Stimulated activated memory B cell treated with anti-CD40 and anti-IgM and Interleukin-4, amounts not matched to agents 10 μg/mL and 1 μg/mL and 100 μg/mL, for 72 hours (primary cell): Measurements from ENCODE around the gene IRF1.
A peak's percentile ranks its signal among the peaks of the same experiment; 100 is the strongest.

ENCODE experiments used
- ATAC-seq: fragments of 150-1000 bp; cut with Tn5 transposase; 2 replicates; pipeline ENCODE4 v1.10.0; 2021
- H3K27ac Mint-ChIP-seq: one replicate; pipeline ENCODE4 v1.8.0; 2022; ENCODE audit warnings: mild to moderate bottlenecking, mixed read lengths
- H3K27me3 Mint-ChIP-seq: one replicate; pipeline ENCODE4 v1.8.0; 2022; ENCODE audit warnings: mixed read lengths
- H3K36me3 Mint-ChIP-seq: one replicate; pipeline ENCODE4 v1.8.0; 2022; ENCODE audit warnings: mixed read lengths
- H3K4me1 Mint-ChIP-seq: one replicate; pipeline ENCODE4 v1.8.0; 2022; ENCODE audit warnings: mixed read lengths
- H3K4me3 Mint-ChIP-seq: one replicate; pipeline ENCODE4 v1.8.0; 2022; ENCODE audit warnings: mild to moderate bottlenecking, moderate library complexity, mixed read lengths
- H3K9me3 Mint-ChIP-seq: one replicate; pipeline ENCODE4 v1.8.0; 2022; ENCODE audit warnings: mixed read lengths

The IRF1 gene

GRCh38 chr5:132496191-132496630 lies 5.6 kb upstream of the IRF1 start:
- no peaks in the 10 kb centered on the region for H3K36me3 Mint-ChIP-seq
- peak overlapping the region; percentile 87 for H3K4me3 Mint-ChIP-seq
- no peaks in the 10 kb centered on the region for H3K9me3 Mint-ChIP-seq
- H3K27ac Mint-ChIP-seq: peak overlapping the region; percentile 81
- H3K4me1 Mint-ChIP-seq: peaks cover 73% of the 10 kb centered on the region
- no peaks in the 10 kb centered on the region for H3K27me3 Mint-ChIP-seq
- peak; percentile 84 for ATAC-seq

GRCh38 chr5:132495667-132496190 lies 5.2 kb upstream of the IRF1 start:
- Mint-ChIP-seq H3K36me3 (no peaks in the 10 kb centered on the region), H3K4me3 (peak overlapping the region; percentile 87), H3K4me1 (peaks cover 71% of the 10 kb centered on the region), H3K27ac (peak overlapping the region; percentile 81), H3K27me3 (no peaks in the 10 kb centered on the region), H3K9me3 (no peaks in the 10 kb centered on the region)
- ATAC-seq: peak; percentile 77

GRCh38 chr5:132493821-132494220 lies 3.2 kb upstream of the IRF1 start:
- Mint-ChIP-seq H3K9me3 (no peaks in the 10 kb centered on the region), H3K27me3 (no peaks in the 10 kb centered on the region), H3K4me1 (peaks cover 73% of the 10 kb centered on the region), H3K27ac (peak overlapping the region; percentile 81), H3K36me3 (peaks cover 11% of the 10 kb centered on the region), H3K4me3 (no peak overlapping the region)
- ATAC-seq: no peak

- Mint-ChIP-seq H3K27me3 (no peaks in the 10 kb centered on the region), H3K9me3 (no peaks in the 10 kb centered on the region), H3K4me1 (peaks cover 75% of the 10 kb centered on the region), H3K27ac (peak overlapping the region; percentile 81), H3K4me3 (no peak overlapping the region), H3K36me3 (peaks cover 14% of the 10 kb centered on the region)
- ATAC-seq: no peak
Observed at GRCh38 chr5:132493241-132493640, 2.7 kb upstream of the IRF1 start.

GRCh38 chr5:132492386-132493125 lies 2.0 kb upstream of the IRF1 start:
- Mint-ChIP-seq H3K4me3 (peak overlapping the region; percentile 95), H3K27me3 (no peaks in the 10 kb centered on the region), H3K4me1 (peaks cover 76% of the 10 kb centered on the region), H3K36me3 (peaks cover 18% of the 10 kb centered on the region), H3K27ac (peak overlapping the region; percentile 98), H3K9me3 (no peaks in the 10 kb centered on the region)
- no peak for ATAC-seq

GRCh38 chr5:132491368-132492364 lies 1.1 kb upstream of the IRF1 start:
- ATAC-seq: peak; percentile 52
- Mint-ChIP-seq H3K9me3 (no peaks in the 10 kb centered on the region), H3K36me3 (peaks cover 27% of the 10 kb centered on the region), H3K27me3 (no peaks in the 10 kb centered on the region), H3K4me1 (peaks cover 77% of the 10 kb centered on the region), H3K4me3 (peak overlapping the region; percentile 95), H3K27ac (peak overlapping the region; percentile 98)

- Mint-ChIP-seq H3K4me3 (peak overlapping the region; percentile 97), H3K27me3 (no peaks in the 10 kb centered on the region), H3K36me3 (peaks cover 42% of the 10 kb centered on the region), H3K27ac (peak overlapping the region; percentile 98), H3K4me1 (peaks cover 84% of the 10 kb centered on the region), H3K9me3 (no peaks in the 10 kb centered on the region)
- peak; percentile 67 for ATAC-seq
Observed at GRCh38 chr5:132489871-132490483, 596 bp downstream of the IRF1 start.

GRCh38 chr5:132489051-132489770 lies 1.4 kb downstream of the IRF1 start:
- Mint-ChIP-seq H3K27ac (peak overlapping the region; percentile 98), H3K27me3 (no peaks in the 10 kb centered on the region), H3K36me3 (peaks cover 49% of the 10 kb centered on the region), H3K4me3 (peak overlapping the region; percentile 97), H3K9me3 (no peaks in the 10 kb centered on the region), H3K4me1 (peaks cover 76% of the 10 kb centered on the region)
- ATAC-seq: no peak

GRCh38 chr5:132488590-132488989 lies 2.0 kb downstream of the IRF1 start:
- Mint-ChIP-seq H3K4me1 (peaks cover 70% of the 10 kb centered on the region), H3K36me3 (peaks cover 55% of the 10 kb centered on the region), H3K27ac (peak overlapping the region; percentile 98), H3K9me3 (no peaks in the 10 kb centered on the region), H3K4me3 (peak overlapping the region; percentile 97), H3K27me3 (no peaks in the 10 kb centered on the region)
- ATAC-seq: no peak

GRCh38 chr5:132487841-132488555 lies 2.6 kb downstream of the IRF1 start:
- Mint-ChIP-seq H3K4me1 (peaks cover 64% of the 10 kb centered on the region), H3K36me3 (peaks cover 55% of the 10 kb centered on the region), H3K9me3 (no peaks in the 10 kb centered on the region), H3K27me3 (no peaks in the 10 kb centered on the region), H3K4me3 (peak overlapping the region; percentile 71), H3K27ac (peak overlapping the region; percentile 76)
- ATAC-seq: no peak

- peaks cover 55% of the 10 kb centered on the region for H3K36me3 Mint-ChIP-seq
Observed at GRCh38 chr5:132487095-132487428, 3.5 kb downstream of the IRF1 start.

GRCh38 chr5:132486318-132487094 lies 4.1 kb downstream of the IRF1 start:
- Mint-ChIP-seq H3K4me3 (no peak overlapping the region), H3K27ac (peak overlapping the region; percentile 76), H3K36me3 (peaks cover 55% of the 10 kb centered on the region), H3K9me3 (no peaks in the 10 kb centered on the region), H3K27me3 (no peaks in the 10 kb centered on the region), H3K4me1 (peaks cover 56% of the 10 kb centered on the region)
- ATAC-seq: no peak

More at GRCh38 chr5:132487095-132487428, 3.5 kb downstream of the IRF1 start:
- Mint-ChIP-seq H3K27me3 (no peaks in the 10 kb centered on the region), H3K4me1 (peaks cover 59% of the 10 kb centered on the region), H3K4me3 (no peak overlapping the region), H3K27ac (peak overlapping the region; percentile 76), H3K9me3 (no peaks in the 10 kb centered on the region)
- no peak for ATAC-seq

- H3K36me3 Mint-ChIP-seq: peaks cover 55% of the 10 kb centered on the region
- no peak for ATAC-seq
- peak overlapping the region; percentile 76 for H3K27ac Mint-ChIP-seq
- peak overlapping the region; percentile 26 for H3K4me3 Mint-ChIP-seq
- no peaks in the 10 kb centered on the region for H3K9me3 Mint-ChIP-seq
- peaks cover 57% of the 10 kb centered on the region for H3K4me1 Mint-ChIP-seq
- H3K27me3 Mint-ChIP-seq: no peaks in the 10 kb centered on the region
Observed at GRCh38 chr5:132485641-132486317, 4.8 kb downstream of the IRF1 start.
